Vagina (tissue), 2 donors: ENCODE data around the gene TNS4.

Source experiments
- CTCF ChIP-seq, 3 experiments: fragments of 450-650 bp in 2 of 3; fragments of 200-600 bp in 1 of 3; sonication (generic) in 1 of 3; IDR thresholded peaks; one replicate each; pipeline ENCODE4 v1.5.1; 2017 to 2019; ENCODE audit warnings: antibody characterized with exemption in 3 of 3, mild to moderate bottlenecking in 2 of 3, moderate library complexity in 2 of 3
- POLR2A ChIP-seq, 2 donors: fragments of 450-650 bp; IDR thresholded peaks; one replicate each; pipeline ENCODE4 v1.6.1; 2017; ENCODE audit warnings: antibody characterized with exemption in 2 of 2, mild to moderate bottlenecking in 2 of 2, moderate library complexity in 2 of 2

DNA sequence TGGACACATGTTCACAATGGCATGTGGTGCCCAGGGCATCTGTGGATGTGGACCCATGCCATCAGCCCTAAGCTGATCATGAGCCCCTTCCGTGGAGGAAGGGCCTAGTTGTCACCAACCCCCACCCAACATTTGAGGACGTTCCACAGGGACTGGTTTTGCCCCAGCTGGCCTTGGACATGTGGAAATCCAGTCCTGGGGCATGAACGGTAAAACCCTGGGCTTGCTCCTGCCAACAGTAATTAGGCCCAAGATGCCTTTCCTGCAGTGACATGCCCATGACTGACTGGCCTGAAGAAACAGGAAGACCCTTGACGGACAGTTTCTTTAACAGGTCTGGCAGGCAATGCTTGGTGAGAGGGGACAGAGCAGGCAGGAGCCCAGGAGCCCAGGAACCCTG lies 7.7 kb downstream of the TNS4 start:
- TF ChIP-seq CTCF (IDR thresholded peaks at IDR 0.05) (no peak), POLR2A (IDR thresholded peaks at IDR 0.05) (no peak)
